Muscle of leg (tissue), 11 donors: Measurements from ENCODE around the gene CLDN3. TPM values are rescaled to one million over a fixed set of nuclear protein-coding genes. Genes with fewer than 3 reads are reported as not detected.
A peak's percentile ranks its signal among the peaks of the same experiment; 100 is the strongest.
"Not testable (repeated sequence)": the region's sequence is repeated elsewhere in the genome, so short reads cannot be mapped to it uniquely, and the experiment has no call there.

Experiments used
- DNase-seq: peaks from one replicate; pipeline ENCODE4 v3.0.0; 2013
- H3K27ac ChIP-seq: one replicate; pipeline ENCODE4 v1.5.1; 2013; ENCODE audit warnings: mild to moderate bottlenecking, low read length, control low read depth
- H3K27me3 ChIP-seq: one replicate; pipeline ENCODE4 v1.6.1; 2013; ENCODE audit warnings: low read length; ENCODE audit not compliant: control insufficient read depth, insufficient read depth
- H3K36me3 ChIP-seq: one replicate; pipeline ENCODE4 v1.6.1; 2013; ENCODE audit warnings: low read length; ENCODE audit not compliant: control insufficient read depth, insufficient read depth
- H3K4me1 ChIP-seq: one replicate; pipeline ENCODE4 v1.6.1; 2013; ENCODE audit warnings: low read length; ENCODE audit not compliant: control insufficient read depth, insufficient read depth
- H3K4me3 ChIP-seq: one replicate; pipeline ENCODE4 v1.5.1; 2013; ENCODE audit warnings: low read length, control low read depth
- H3K9me3 ChIP-seq: replicated peaks from 2 replicates; pipeline ENCODE4 v1.6.1; 2013; ENCODE audit warnings: low read depth, low read length; ENCODE audit not compliant: control insufficient read depth
- WGBS: methylation state at CpG from one replicate; pipeline ENCODE4 v1.1.5; 2013; ENCODE audit warnings: missing lambda C conversion rate; ENCODE audit not compliant: insufficient coverage; 5-methylcytosine and 5-hydroxymethylcytosine counted together
- polyA plus RNA-seq, 8 donors: library from polyadenylated mRNA; unstranded; fragments of 120-200 nt; gene quantifications; one replicate each; pipeline versions ENCODE4 v1.2.1 to v1.2.3, GENCODE V29; 2013; ENCODE audit warnings: inconsistent platforms in 1 of 8, low replicate concordance in 1 of 8; ENCODE audit not compliant: insufficient read length in 8 of 8, insufficient read depth in 1 of 8
- total RNA-seq: library from RNA; stranded (reverse); fragments of 120-200 nt; gene quantifications from one replicate; pipeline ENCODE4 v1.2.4, GENCODE V29; 2013

Gene CLDN3
- total and polyA plus RNA-seq, 9 donors: 0.11 to 7.9 (median 0.21) TPM; not detected in 1

- 59% methylated on average over 3 of the region's 3 CpGs for WGBS
- Histone ChIP-seq H3K9me3 (no peaks in the 10 kb centered on the region), H3K27ac (no peak overlapping the region), H3K4me1 (no peaks in the 10 kb centered on the region), H3K4me3 (no peak overlapping the region), H3K27me3 (peaks cover 3% of the 10 kb centered on the region), H3K36me3 (no peaks in the 10 kb centered on the region)
- DNase-seq: no peak
These were observed 42.1 kb downstream of the CLDN3 start for GRCh38 chr7:73727952-73728351.

DNA sequence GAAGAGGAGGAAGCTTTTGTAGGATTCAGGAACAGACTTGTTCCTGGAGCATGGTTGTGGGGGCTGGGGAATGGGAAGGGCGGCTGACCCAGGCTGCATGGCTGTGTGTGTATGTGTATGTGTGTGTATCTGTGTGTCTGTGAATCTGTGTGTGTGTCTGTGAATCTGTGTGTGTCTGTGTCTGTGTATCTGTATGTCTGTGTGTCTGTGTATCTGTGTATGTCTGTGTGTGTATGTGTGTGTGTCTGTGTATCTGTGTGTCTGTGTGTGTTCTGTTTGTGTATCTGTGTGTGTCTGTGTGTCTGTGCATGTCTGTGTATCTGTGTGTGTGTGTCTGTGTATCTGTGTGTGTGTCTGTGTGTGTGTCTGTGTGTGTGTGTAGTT lies 44.0 kb downstream of the CLDN3 start:
- Histone ChIP-seq H3K4me1 (peaks cover 9% of the 10 kb centered on the region), H3K36me3 (no peaks in the 10 kb centered on the region), H3K4me3 (no peak overlapping the region), H3K27me3 (peaks cover 3% of the 10 kb centered on the region), H3K27ac (no peak overlapping the region), H3K9me3 (no peaks in the 10 kb centered on the region)
- no peak for DNase-seq
- 64% methylated on average over 1 of the region's 1 CpG for WGBS

DNA sequence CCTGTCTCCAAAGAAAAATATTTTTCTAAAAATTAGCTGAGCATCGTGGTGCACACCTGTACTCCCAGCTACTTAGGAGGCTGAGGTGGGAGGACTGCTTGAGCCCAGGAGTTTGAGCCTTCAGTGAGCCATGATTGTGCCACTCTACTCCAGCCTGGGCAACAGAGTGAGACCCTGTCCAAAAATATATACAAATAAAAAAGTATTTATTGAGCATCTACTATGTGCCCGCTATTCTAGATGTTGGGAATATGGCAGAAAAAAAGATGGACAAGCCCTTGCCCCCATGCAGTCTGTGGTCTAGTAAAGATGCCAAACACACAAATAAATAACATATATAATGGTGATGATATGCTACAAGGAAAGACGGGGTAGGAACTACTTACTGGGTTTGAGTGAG lies 46.3 kb downstream of the CLDN3 start:
- H3K27me3 ChIP-seq: peaks cover 3% of the 10 kb centered on the region
- peaks cover 21% of the 10 kb centered on the region for H3K4me1 ChIP-seq
- no peak overlapping the region for H3K27ac ChIP-seq
- no peak for DNase-seq
- H3K4me3 ChIP-seq: no peak overlapping the region
- no peaks in the 10 kb centered on the region for H3K36me3 ChIP-seq
- WGBS: no CpG with 5 or more reads among the region's 3 CpGs
- no peaks in the 10 kb centered on the region for H3K9me3 ChIP-seq

- no peak overlapping the region for H3K4me3 ChIP-seq
- H3K36me3 ChIP-seq: no peaks in the 10 kb centered on the region
- H3K27ac ChIP-seq: no peak overlapping the region
- no peaks in the 10 kb centered on the region for H3K9me3 ChIP-seq
- peaks cover 31% of the 10 kb centered on the region for H3K4me1 ChIP-seq
- H3K27me3 ChIP-seq: peaks cover 6% of the 10 kb centered on the region
- DNase-seq: no peak
- WGBS: 60% methylated on average over 1 of the region's 6 CpGs
These were observed 47.3 kb downstream of the CLDN3 start for GRCh38 chr7:73722785-73723184.

- not testable (repeated sequence) for DNase-seq, H3K4me3 ChIP-seq, H3K36me3 ChIP-seq, H3K27ac ChIP-seq, H3K9me3 ChIP-seq, H3K27me3 ChIP-seq
- peaks cover 37% of the 10 kb centered on the region for H3K4me1 ChIP-seq
- WGBS: 50% methylated on average over 2 of the region's 4 CpGs
These were observed 47.9 kb downstream of the CLDN3 start for GRCh38 chr7:73722182-73722581.

GRCh38 chr7:73721377-73721817 lies 48.7 kb downstream of the CLDN3 start:
- DNase-seq: peak; percentile 92
- Histone ChIP-seq H3K27ac (peak overlapping the region; percentile 86), H3K9me3 (no peaks in the 10 kb centered on the region), H3K4me3 (no peak overlapping the region), H3K4me1 (peaks cover 45% of the 10 kb centered on the region), H3K27me3 (peaks cover 3% of the 10 kb centered on the region), H3K36me3 (no peaks in the 10 kb centered on the region)
- WGBS: 50% methylated on average over 3 of the region's 3 CpGs

- not testable (repeated sequence) for DNase-seq, H3K36me3 ChIP-seq, H3K9me3 ChIP-seq, H3K4me3 ChIP-seq, H3K27ac ChIP-seq, H3K27me3 ChIP-seq
- 89% methylated on average over 6 of the region's 9 CpGs for WGBS
- H3K4me1 ChIP-seq: peaks cover 54% of the 10 kb centered on the region
These were observed 49.6 kb downstream of the CLDN3 start for GRCh38 chr7:73720443-73720842.

- H3K27me3 ChIP-seq: peaks cover 3% of the 10 kb centered on the region
- no peak for DNase-seq
- H3K36me3 ChIP-seq: no peaks in the 10 kb centered on the region
- no peak overlapping the region for H3K27ac ChIP-seq
- H3K4me1 ChIP-seq: peaks cover 58% of the 10 kb centered on the region
- H3K4me3 ChIP-seq: peak overlapping the region; percentile 31
- no peaks in the 10 kb centered on the region for H3K9me3 ChIP-seq
- WGBS: 21% methylated on average over 4 of the region's 16 CpGs
These were observed 50.3 kb downstream of the CLDN3 start for GRCh38 chr7:73719806-73720169.

Other genes starting within 250 kb of the CLDN3 start
- 41.9 TPM for gene BAZ1B, start 248.0 kb downstream of the CLDN3 start, total RNA-seq
- 10 to 100 TPM; 40.5 to 67.6 (median 54.5) TPM for gene BAZ1B, start 248.0 kb downstream of the CLDN3 start, polyA plus RNA-seq
- 6.6 TPM for gene BCL7B, start 212.6 kb downstream of the CLDN3 start, total RNA-seq
- 10 to 100 TPM; 30.5 to 37.0 (median 34.4) TPM for gene BCL7B, start 212.6 kb downstream of the CLDN3 start, polyA plus RNA-seq
- 37.5 TPM for gene TBL2, start 191.7 kb downstream of the CLDN3 start, total RNA-seq
- gene TBL2, start 191.7 kb downstream of the CLDN3 start, polyA plus RNA-seq: 10 to 100 TPM; 25.2 to 36.3 (median 27.6) TPM
- gene MLXIPL, start 145.7 kb downstream of the CLDN3 start, total RNA-seq: 0.13 TPM
- 1 to 10 TPM in 2 of 8 donors, under 1 TPM in 6; 0.12 to 3.1 (median 0.29) TPM for gene MLXIPL, start 145.7 kb downstream of the CLDN3 start, polyA plus RNA-seq
- gene VPS37D, start 102.4 kb downstream of the CLDN3 start, total RNA-seq: 4.5 TPM
- 1 to 10 TPM; 1.9 to 5.0 (median 3.2) TPM for gene VPS37D, start 102.4 kb downstream of the CLDN3 start, polyA plus RNA-seq
- 3.1 TPM for gene DNAJC30, start 86.8 kb downstream of the CLDN3 start, total RNA-seq
- 1 to 10 TPM; 5.9 to 8.0 (median 6.5) TPM for gene DNAJC30, start 86.8 kb downstream of the CLDN3 start, polyA plus RNA-seq
- gene BUD23, start 86.7 kb downstream of the CLDN3 start, total RNA-seq: 34.3 TPM
- gene BUD23, start 86.7 kb downstream of the CLDN3 start, polyA plus RNA-seq: 10 to 100 TPM; 71.0 to 87.1 (median 79.3) TPM
- gene STX1A, start 50.6 kb downstream of the CLDN3 start, total RNA-seq: 10.4 TPM
- 10 to 100 TPM in 6 of 8 donors, 1 to 10 TPM in 2; 6.5 to 17.9 (median 11.5) TPM for gene STX1A, start 50.6 kb downstream of the CLDN3 start, polyA plus RNA-seq
- 12.9 TPM for gene ABHD11, start 31.5 kb downstream of the CLDN3 start, total RNA-seq
- gene ABHD11, start 31.5 kb downstream of the CLDN3 start, polyA plus RNA-seq: 10 to 100 TPM in 7 of 8 donors, 1 to 10 TPM in 1; 9.6 to 17.1 (median 12.6) TPM
- gene CLDN4, start 60.7 kb upstream of the CLDN3 start, total RNA-seq: 0.27 TPM
- gene CLDN4, start 60.7 kb upstream of the CLDN3 start, polyA plus RNA-seq: 10 to 100 TPM in 1 of 8 donors, 1 to 10 TPM in 3, under 1 TPM in 4; 0.31 to 10.9 (median 0.94) TPM
- gene METTL27, start 72.2 kb upstream of the CLDN3 start, total RNA-seq: 1.7 TPM
- gene METTL27, start 72.2 kb upstream of the CLDN3 start, polyA plus RNA-seq: 1 to 10 TPM in 6 of 8 donors, under 1 TPM in 2; 0.56 to 3.2 (median 1.9) TPM
- not detected for gene TMEM270, start 90.9 kb upstream of the CLDN3 start, total RNA-seq
- gene TMEM270, start 90.9 kb upstream of the CLDN3 start, polyA plus RNA-seq: not detected